Astrocyte (in vitro differentiated cells and primary cell): ENCODE data around the gene ACKR3. TPM values are rescaled to one million over a fixed set of nuclear protein-coding genes. Genes with fewer than 3 reads are reported as not detected.

ENCODE experiments used
- DNase-seq: peaks from one replicate; pipeline ENCODE4 v3.0.0-alpha.2; 2010; ENCODE audit warnings: low read depth
- FAIRE-seq: peaks from 2 replicates; lab custom pipeline; 2011; peaks lifted over from hg19 to GRCh38; lab: Jason Lieb, UNC
- H2AFZ ChIP-seq: 2 replicates; pipeline ENCODE4 v1.6.0; 2012; ENCODE audit warnings: low read depth, low read length, inconsistent platforms
- H3K27ac ChIP-seq: 2 replicates; pipeline ENCODE4 v1.5.1; 2011; ENCODE audit warnings: low read depth, low read length, inconsistent platforms
- H3K27me3 ChIP-seq: 2 replicates; pipeline ENCODE4 v1.6.0; 2011; ENCODE audit warnings: low read length, inconsistent platforms; ENCODE audit not compliant: insufficient read depth
- H3K36me3 ChIP-seq: 2 replicates; pipeline ENCODE4 v1.5.1; 2011; ENCODE audit warnings: low read length, inconsistent platforms; ENCODE audit not compliant: insufficient read depth
- H3K4me1 ChIP-seq: 2 replicates; pipeline ENCODE4 v1.5.1; 2011; ENCODE audit warnings: low read length, inconsistent platforms; ENCODE audit not compliant: insufficient read depth
- H3K4me2 ChIP-seq: 2 replicates; pipeline ENCODE4 v1.6.0; 2012; ENCODE audit warnings: low read length, inconsistent platforms
- H3K4me3 ChIP-seq: 2 replicates; pipeline ENCODE4 v1.5.1; 2011; ENCODE audit warnings: low read depth, mild to moderate bottlenecking, low read length, inconsistent platforms; ENCODE audit not compliant: insufficient read depth
- H3K79me2 ChIP-seq: 2 replicates; pipeline ENCODE4 v1.6.0; 2012; ENCODE audit warnings: mild to moderate bottlenecking, low read length, inconsistent platforms; ENCODE audit not compliant: insufficient read depth
- H3K9ac ChIP-seq: 2 replicates; pipeline ENCODE4 v1.6.0; 2012; ENCODE audit warnings: mild to moderate bottlenecking, low read length, inconsistent platforms
- H3K9me3 ChIP-seq: 2 replicates; pipeline ENCODE4 v1.5.1; 2012; ENCODE audit warnings: low read depth, mild to moderate bottlenecking, low read length, inconsistent platforms; ENCODE audit not compliant: insufficient read depth
- H4K20me1 ChIP-seq: 2 replicates; pipeline ENCODE4 v1.6.0; 2012; ENCODE audit warnings: low read length, inconsistent platforms; ENCODE audit not compliant: insufficient read depth
- H3K27ac Mint-ChIP-seq: one replicate; pipeline ENCODE4 v1.8.0; 2021; ENCODE audit warnings: mild to moderate bottlenecking, mixed read lengths; ENCODE audit not compliant: unreplicated experiment
- H3K27me3 Mint-ChIP-seq: one replicate; pipeline ENCODE4 v1.8.0; 2021; ENCODE audit warnings: low read depth, mixed read lengths; ENCODE audit not compliant: unreplicated experiment
- H3K36me3 Mint-ChIP-seq: one replicate; pipeline ENCODE4 v1.8.0; 2021; ENCODE audit warnings: low read depth, mixed read lengths; ENCODE audit not compliant: unreplicated experiment
- H3K4me1 Mint-ChIP-seq: one replicate; pipeline ENCODE4 v1.8.0; 2021; ENCODE audit warnings: low read depth, mixed read lengths; ENCODE audit not compliant: unreplicated experiment
- H3K4me3 Mint-ChIP-seq: one replicate; pipeline ENCODE4 v1.8.0; 2021; ENCODE audit warnings: mild to moderate bottlenecking, moderate library complexity, mixed read lengths; ENCODE audit not compliant: unreplicated experiment
- H3K9me3 Mint-ChIP-seq: one replicate; pipeline ENCODE4 v1.8.0; 2021; ENCODE audit warnings: mild to moderate bottlenecking, mixed read lengths; ENCODE audit not compliant: unreplicated experiment
- EZH2 ChIP-seq: IDR thresholded peaks from 2 replicates; pipeline ENCODE4 v1.6.1; 2012; ENCODE audit warnings: mild to moderate bottlenecking, low read length, inconsistent platforms; ENCODE audit not compliant: insufficient read depth
- total RNA-seq: library from RNA; stranded (reverse); gene quantifications from 2 replicates; pipeline ENCODE4 v1.2.1, GENCODE V29; 2021
- TF ChIP-seq, protein P1 (sequence below): IDR thresholded peaks from 2 replicates; pipeline ENCODE4 v1.5.1; 2011; ENCODE audit warnings: low read depth, mild to moderate bottlenecking, inconsistent platforms, low read length, moderate library complexity; ENCODE audit not compliant: insufficient read depth

The ACKR3 gene
- total RNA-seq, 1 donor from 2014 or later = 72.7 TPM

DNA sequence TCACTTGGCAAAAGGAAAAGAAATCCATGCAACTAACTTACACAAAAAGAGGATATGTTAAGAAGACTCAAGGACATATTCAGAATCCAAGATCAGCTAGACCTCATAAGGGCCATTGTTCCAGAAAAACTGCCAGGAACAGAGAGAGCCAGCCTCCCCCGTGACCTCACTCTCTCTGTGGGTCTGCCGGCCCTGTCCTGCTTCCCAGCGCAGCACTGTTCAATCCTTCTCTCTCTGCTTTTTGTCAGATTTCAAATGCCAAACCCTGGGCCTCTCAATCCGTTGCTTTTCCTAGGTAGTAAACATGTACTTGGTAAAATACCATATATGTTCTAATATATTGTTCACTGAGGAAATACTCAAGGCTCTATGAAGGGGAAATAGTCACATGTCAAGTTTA, 40.0 kb upstream of the ACKR3 start:
- no peaks in the 10 kb centered on the region for H3K79me2 ChIP-seq
- no peak for DNase-seq

DNA sequence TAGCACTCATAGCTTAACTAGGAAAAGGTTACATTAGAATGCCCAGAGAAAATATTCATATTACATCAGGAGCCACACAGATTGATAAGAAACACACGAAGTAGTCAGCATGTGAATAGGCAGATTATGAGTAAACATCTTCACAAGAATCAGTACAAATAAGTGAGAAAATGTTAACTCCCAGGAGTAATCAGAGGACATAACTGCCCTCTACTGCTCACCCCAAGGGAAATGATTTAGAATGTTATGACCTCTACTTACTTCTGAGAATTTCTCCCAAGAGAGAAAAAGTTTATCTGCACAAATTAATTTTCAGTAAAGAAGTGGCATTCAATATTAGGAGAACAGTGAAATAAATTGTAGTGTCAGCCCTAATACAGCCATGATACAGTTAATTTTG, 39.1 kb upstream of the ACKR3 start:
- TF ChIP-seq EZH2 = no peak
- TF ChIP-seq, protein P1, sequence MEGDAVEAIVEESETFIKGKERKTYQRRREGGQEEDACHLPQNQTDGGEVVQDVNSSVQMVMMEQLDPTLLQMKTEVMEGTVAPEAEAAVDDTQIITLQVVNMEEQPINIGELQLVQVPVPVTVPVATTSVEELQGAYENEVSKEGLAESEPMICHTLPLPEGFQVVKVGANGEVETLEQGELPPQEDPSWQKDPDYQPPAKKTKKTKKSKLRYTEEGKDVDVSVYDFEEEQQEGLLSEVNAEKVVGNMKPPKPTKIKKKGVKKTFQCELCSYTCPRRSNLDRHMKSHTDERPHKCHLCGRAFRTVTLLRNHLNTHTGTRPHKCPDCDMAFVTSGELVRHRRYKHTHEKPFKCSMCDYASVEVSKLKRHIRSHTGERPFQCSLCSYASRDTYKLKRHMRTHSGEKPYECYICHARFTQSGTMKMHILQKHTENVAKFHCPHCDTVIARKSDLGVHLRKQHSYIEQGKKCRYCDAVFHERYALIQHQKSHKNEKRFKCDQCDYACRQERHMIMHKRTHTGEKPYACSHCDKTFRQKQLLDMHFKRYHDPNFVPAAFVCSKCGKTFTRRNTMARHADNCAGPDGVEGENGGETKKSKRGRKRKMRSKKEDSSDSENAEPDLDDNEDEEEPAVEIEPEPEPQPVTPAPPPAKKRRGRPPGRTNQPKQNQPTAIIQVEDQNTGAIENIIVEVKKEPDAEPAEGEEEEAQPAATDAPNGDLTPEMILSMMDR = no peak
- no peaks in the 10 kb centered on the region for H3K9me3 ChIP-seq
- H3K27ac ChIP-seq = no peak overlapping the region
- no peak overlapping the region for H3K4me3 Mint-ChIP-seq
- peaks cover 11% of the 10 kb centered on the region for H3K4me1 ChIP-seq
- no peak overlapping the region for H3K27ac Mint-ChIP-seq
- H3K27me3 ChIP-seq = no peaks in the 10 kb centered on the region
- H3K4me2 ChIP-seq = no peak overlapping the region
- H4K20me1 ChIP-seq = no peaks in the 10 kb centered on the region
- peaks cover 21% of the 10 kb centered on the region for H3K4me1 Mint-ChIP-seq
- peaks cover 10% of the 10 kb centered on the region for H3K27me3 Mint-ChIP-seq
- H3K36me3 Mint-ChIP-seq = peaks cover 2% of the 10 kb centered on the region
- no peak overlapping the region for H3K4me3 ChIP-seq
- FAIRE-seq = no peak
- no peaks in the 10 kb centered on the region for H3K79me2 ChIP-seq
- no peak overlapping the region for H3K9ac ChIP-seq
- no peak overlapping the region for H2AFZ ChIP-seq
- no peak for DNase-seq
- no peaks in the 10 kb centered on the region for H3K36me3 ChIP-seq
- H3K9me3 Mint-ChIP-seq = peaks cover 2% of the 10 kb centered on the region

More for the DNA sequence above, 40.0 kb upstream of the ACKR3 start:
- Histone ChIP-seq H3K27me3 (no peaks in the 10 kb centered on the region), H3K4me1 (peaks cover 2% of the 10 kb centered on the region), H3K4me3 (no peak overlapping the region), H3K36me3 (no peaks in the 10 kb centered on the region), H4K20me1 (no peaks in the 10 kb centered on the region), H3K4me2 (no peak overlapping the region), H3K9ac (no peak overlapping the region), H3K27ac (no peak overlapping the region), H2AFZ (no peak overlapping the region), H3K9me3 (no peaks in the 10 kb centered on the region)
- Mint-ChIP-seq H3K4me1 (peaks cover 14% of the 10 kb centered on the region), H3K27ac (no peak overlapping the region), H3K9me3 (peaks cover 2% of the 10 kb centered on the region), H3K4me3 (no peak overlapping the region), H3K27me3 (peaks cover 15% of the 10 kb centered on the region), H3K36me3 (peaks cover 2% of the 10 kb centered on the region)
- TF ChIP-seq EZH2 = no peak
- TF ChIP-seq, protein P1 = no peak
- FAIRE-seq = no peak

DNA sequence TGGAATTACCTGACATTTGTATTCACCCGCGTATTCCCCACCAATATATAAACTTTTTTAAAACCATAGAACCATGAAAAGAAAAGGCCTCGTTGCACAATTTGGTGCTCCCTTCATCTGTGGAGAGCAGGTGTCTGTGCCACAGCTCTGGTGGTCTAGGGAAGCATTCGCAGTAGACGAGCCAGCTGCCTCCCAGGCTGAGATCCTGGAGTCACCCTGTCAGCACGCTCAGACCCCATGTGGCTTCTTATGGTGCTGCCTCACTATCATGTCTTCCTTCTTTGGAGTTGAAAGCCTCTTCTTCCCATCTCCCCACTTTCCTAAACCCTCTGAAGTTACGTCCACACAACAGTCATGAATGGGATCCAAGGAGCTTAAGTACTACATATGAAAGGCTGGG, 38.4 kb upstream of the ACKR3 start:
- H3K4me1 Mint-ChIP-seq = peaks cover 26% of the 10 kb centered on the region
- Histone ChIP-seq H3K4me3 (no peak overlapping the region), H2AFZ (no peak overlapping the region), H4K20me1 (no peaks in the 10 kb centered on the region), H3K27ac (no peak overlapping the region), H3K79me2 (no peaks in the 10 kb centered on the region), H3K36me3 (no peaks in the 10 kb centered on the region), H3K9ac (no peak overlapping the region), H3K4me2 (no peak overlapping the region), H3K27me3 (no peaks in the 10 kb centered on the region), H3K9me3 (no peaks in the 10 kb centered on the region), H3K4me1 (peaks cover 13% of the 10 kb centered on the region)
- no peak overlapping the region for H3K4me3 Mint-ChIP-seq
- FAIRE-seq (no peak), DNase-seq (no peak)
- H3K9me3 Mint-ChIP-seq = peaks cover 2% of the 10 kb centered on the region
- peaks cover 10% of the 10 kb centered on the region for H3K27me3 Mint-ChIP-seq
- TF ChIP-seq, protein P1 = no peak
- TF ChIP-seq EZH2 = no peak
- peaks cover 2% of the 10 kb centered on the region for H3K36me3 Mint-ChIP-seq
- no peak overlapping the region for H3K27ac Mint-ChIP-seq
